IPS DF 6.9 (cell line): ENCODE results near the gene PEPD.
"Not testable (repeated sequence)": the region's sequence is repeated elsewhere in the genome, so short reads cannot be mapped to it uniquely, and the experiment has no call there.

Source experiments
- DNase-seq: peaks from one replicate; pipeline ENCODE4 v3.0.0-alpha.2; 2013; ENCODE audit warnings: low read depth, low spot score
- H3K27ac ChIP-seq: one replicate; pipeline ENCODE4 v1.5.1; 2013; ENCODE audit warnings: low read length, control low read depth
- H3K27me3 ChIP-seq: 2 replicates; pipeline ENCODE4 v1.6.1; 2013; ENCODE audit warnings: mild to moderate bottlenecking, low read length; ENCODE audit not compliant: control insufficient read depth, insufficient read depth
- H3K36me3 ChIP-seq: 2 replicates; pipeline ENCODE4 v1.6.1; 2013; ENCODE audit warnings: low read length; ENCODE audit not compliant: control insufficient read depth, insufficient read depth
- H3K4me1 ChIP-seq: 2 replicates; pipeline ENCODE4 v1.6.1; 2013; ENCODE audit warnings: low read length; ENCODE audit not compliant: control insufficient read depth, insufficient read depth
- H3K4me3 ChIP-seq: 2 replicates; pipeline ENCODE4 v1.5.1; 2013; ENCODE audit warnings: mild to moderate bottlenecking, low read length
- H3K9me3 ChIP-seq: 2 replicates; pipeline ENCODE4 v1.6.1; 2013; ENCODE audit warnings: low read length, inconsistent platforms; ENCODE audit not compliant: control insufficient read depth, insufficient read depth
- WGBS: extraction: QIAGEN DNeasy Blood & Tissue Kit; methylation state at CpG from one replicate; pipeline ENCODE4 v1.1.7; 2013; ENCODE audit warnings: mixed read lengths, missing lambda C conversion rate; ENCODE audit not compliant: insufficient read length, insufficient coverage; 5-methylcytosine and 5-hydroxymethylcytosine counted together

Gene PEPD

GRCh38 chr19:33557720-33558119 lies 36.1 kb upstream of the PEPD start:
- Histone ChIP-seq H3K4me3 (no peak overlapping the region), H3K4me1 (peaks cover 2% of the 10 kb centered on the region; the same call in 1 of the 2 replicates), H3K36me3 (no peaks in the 10 kb centered on the region), H3K9me3 (no peaks in the 10 kb centered on the region), H3K27ac (no peak overlapping the region), H3K27me3 (no peaks in the 10 kb centered on the region)
- no CpG with 5 or more reads among the region's 13 CpGs for WGBS
- no peak for DNase-seq

GRCh38 chr19:33557196-33557595 lies 35.6 kb upstream of the PEPD start:
- Histone ChIP-seq H3K36me3 (no peaks in the 10 kb centered on the region), H3K4me3 (no peak overlapping the region), H3K9me3 (no peaks in the 10 kb centered on the region), H3K4me1 (peaks cover 2% of the 10 kb centered on the region; the same call in 1 of the 2 replicates), H3K27ac (no peak overlapping the region), H3K27me3 (no peaks in the 10 kb centered on the region)
- no peak for DNase-seq
- no CpG with 5 or more reads among the region's 10 CpGs for WGBS

- Histone ChIP-seq H3K4me3 (no peak overlapping the region), H3K27ac (no peak overlapping the region), H3K4me1 (peaks cover 2% of the 10 kb centered on the region; the same call in 1 of the 2 replicates), H3K36me3 (no peaks in the 10 kb centered on the region), H3K27me3 (no peaks in the 10 kb centered on the region), H3K9me3 (no peaks in the 10 kb centered on the region)
- no CpG with 5 or more reads among the region's 4 CpGs for WGBS
- DNase-seq: no peak
Measured at GRCh38 chr19:33556261-33556660, 34.7 kb upstream of the PEPD start.

- H3K27ac ChIP-seq, H3K9me3 ChIP-seq, H3K4me3 ChIP-seq, H3K27me3 ChIP-seq, H3K4me1 ChIP-seq, H3K36me3 ChIP-seq, DNase-seq: not testable (repeated sequence)
- no CpG with 5 or more reads among the region's 4 CpGs for WGBS
Measured at GRCh38 chr19:33555726-33556125, 34.1 kb upstream of the PEPD start.

- WGBS: no CpG with 5 or more reads among the region's 7 CpGs
- no peak for DNase-seq
- H3K9me3 ChIP-seq: no peaks in the 10 kb centered on the region
- no peaks in the 10 kb centered on the region for H3K27me3 ChIP-seq
- no peaks in the 10 kb centered on the region for H3K36me3 ChIP-seq
- peaks cover 2% of the 10 kb centered on the region; the same call in 1 of the 2 replicates for H3K4me1 ChIP-seq
- no peak overlapping the region for H3K4me3 ChIP-seq
- H3K27ac ChIP-seq: no peak overlapping the region
Measured at GRCh38 chr19:33554821-33555220, 33.2 kb upstream of the PEPD start.

GRCh38 chr19:33554391-33554790 lies 32.8 kb upstream of the PEPD start:
- Histone ChIP-seq H3K4me1 (peaks cover 2% of the 10 kb centered on the region; the same call in 1 of the 2 replicates), H3K4me3 (no peak overlapping the region), H3K27me3 (no peaks in the 10 kb centered on the region), H3K27ac (no peak overlapping the region), H3K9me3 (no peaks in the 10 kb centered on the region), H3K36me3 (no peaks in the 10 kb centered on the region)
- no peak for DNase-seq
- no CpG with 5 or more reads among the region's 9 CpGs for WGBS

- WGBS: no CpG with 5 or more reads among the region's 17 CpGs
- Histone ChIP-seq H3K4me1 (peaks cover 2% of the 10 kb centered on the region; the same call in 1 of the 2 replicates), H3K36me3 (no peaks in the 10 kb centered on the region), H3K27ac (no peak overlapping the region), H3K27me3 (no peaks in the 10 kb centered on the region), H3K9me3 (no peaks in the 10 kb centered on the region), H3K4me3 (no peak overlapping the region)
- no peak for DNase-seq
Measured at GRCh38 chr19:33553530-33554310, 32.1 kb upstream of the PEPD start.

- no peaks in the 10 kb centered on the region for H3K36me3 ChIP-seq
- H3K4me3 ChIP-seq: no peak overlapping the region
- no peaks in the 10 kb centered on the region for H3K9me3 ChIP-seq
- no CpG with 5 or more reads among the region's 4 CpGs for WGBS
- peaks cover 2% of the 10 kb centered on the region; the same call in 1 of the 2 replicates for H3K4me1 ChIP-seq
- no peak for DNase-seq
- H3K27me3 ChIP-seq: no peaks in the 10 kb centered on the region
- no peak overlapping the region for H3K27ac ChIP-seq
Measured at GRCh38 chr19:33552928-33553279, 31.3 kb upstream of the PEPD start.

- no CpG with 5 or more reads among the region's 18 CpGs for WGBS
- H3K27ac ChIP-seq: no peak overlapping the region
Measured at GRCh38 chr19:33552191-33552927, 30.8 kb upstream of the PEPD start.

GRCh38 chr19:33551676-33552075 lies 30.1 kb upstream of the PEPD start:
- no peaks in the 10 kb centered on the region for H3K27me3 ChIP-seq
- WGBS: no CpG with 5 or more reads among the region's 6 CpGs
- peaks cover 2% of the 10 kb centered on the region; the same call in 1 of the 2 replicates for H3K4me1 ChIP-seq
- H3K27ac ChIP-seq: no peak overlapping the region
- no peak for DNase-seq
- H3K4me3 ChIP-seq: no peak overlapping the region
- H3K9me3 ChIP-seq: no peaks in the 10 kb centered on the region
- no peaks in the 10 kb centered on the region for H3K36me3 ChIP-seq

More at GRCh38 chr19:33552191-33552927, 30.8 kb upstream of the PEPD start:
- H3K9me3 ChIP-seq: no peaks in the 10 kb centered on the region
- no peaks in the 10 kb centered on the region for H3K27me3 ChIP-seq
- no peaks in the 10 kb centered on the region for H3K36me3 ChIP-seq
- no peak overlapping the region for H3K4me3 ChIP-seq
- H3K4me1 ChIP-seq: peaks cover 2% of the 10 kb centered on the region; the same call in 1 of the 2 replicates
- DNase-seq: no peak
